ENCODE data around the gene TBX1.

GRCh38 chr22:19719050-19719482 lies 41.5 kb upstream of the TBX1 start:
- no peak for TF ChIP-seq POLR2A (IDR thresholded peaks at IDR 0.05)
- TF ChIP-seq CTCF (IDR thresholded peaks at IDR 0.05): no peak
- TF ChIP-seq EP300 (IDR thresholded peaks at IDR 0.05): no peak
- TF ChIP-seq POLR2AphosphoS5 (IDR thresholded peaks at IDR 0.05): no peak

Data from stomach (tissue), 4 donors.